Activated CD4-positive, alpha-beta T cell treated with anti-CD3 and anti-CD28 coated beads for 36 hours (primary cell): ENCODE measurements around the gene COL5A1. TPM values are rescaled to one million over a fixed set of nuclear protein-coding genes. Genes with fewer than 3 reads are reported as not detected.

Source experiments
- ATAC-seq: fragments of 200-7000 bp; cut with Tn5 transposase; one replicate; pipeline ENCODE4 v1.10.0; 2021; ENCODE audit warnings: mild to moderate bottlenecking, moderate library complexity
- CTCF ChIA-PET: fragments of 350-600 bp; sonication (Branson Sonifier 250); formaldehyde crosslinking; loops from one replicate; lab custom pipeline; 2021; ENCODE audit warnings: antibody characterized with exemption; lab: Charles Lee
- POLR2A ChIA-PET: fragments of 350-600 bp; sonication (Branson Sonifier 250); formaldehyde crosslinking; loops from one replicate; lab custom pipeline; 2021; ENCODE audit warnings: antibody characterized with exemption, inconsistent platforms; lab: Charles Lee
- DNase-seq: peaks from one replicate; pipeline ENCODE4 v3.0.0-alpha.2; 2020
- H3K27ac Mint-ChIP-seq: one replicate; pipeline ENCODE4 v1.8.0; 2021; ENCODE audit warnings: mixed read lengths
- H3K27me3 Mint-ChIP-seq: one replicate; pipeline ENCODE4 v1.8.0; 2021; ENCODE audit warnings: mixed read lengths
- H3K36me3 Mint-ChIP-seq: one replicate; pipeline ENCODE4 v1.8.0; 2021; ENCODE audit warnings: low read depth, mixed read lengths
- H3K4me1 Mint-ChIP-seq: one replicate; pipeline ENCODE4 v1.8.0; 2021; ENCODE audit warnings: mixed read lengths
- H3K4me3 Mint-ChIP-seq: one replicate; pipeline ENCODE4 v1.8.0; 2021; ENCODE audit warnings: mild to moderate bottlenecking, moderate library complexity, mixed read lengths
- H3K9me3 Mint-ChIP-seq: one replicate; pipeline ENCODE4 v1.8.0; 2021; ENCODE audit warnings: low read depth, mixed read lengths
- intact Hi-C, 2 experiments: fragments of 100-400 bp; cut with DNase I in 1 of 2; cut with micrococcal nuclease in 1 of 2; formaldehyde crosslinking; loops; one replicate each; pipeline versions ENCODE4 v1.14.2 to v1.15.1; 2022 to 2024; cut with DNase I, micrococcal nuclease
- total RNA-seq, 2 experiments: library from RNA; stranded (reverse); gene quantifications; one replicate each; pipeline ENCODE4 v1.2.3, GENCODE V29; 2021

COL5A1 gene
- total RNA-seq, 2 experiments from 2014 or later = 0.07 to 0.16 TPM

- H3K27me3 Mint-ChIP-seq = no peaks in the 10 kb centered on the region
- ATAC-seq = no peak
- POLR2A ChIA-PET = no interaction called here
- H3K36me3 Mint-ChIP-seq = no peaks in the 10 kb centered on the region
- intact Hi-C loops = no loop called here
- CTCF ChIA-PET = no interaction called here
- H3K27ac Mint-ChIP-seq = no peak within 1 kb of the TSS
- no peak within 1 kb of the TSS for H3K4me3 Mint-ChIP-seq
- no peaks in the 10 kb centered on the region for H3K9me3 Mint-ChIP-seq
- H3K4me1 Mint-ChIP-seq = no peaks in the 10 kb centered on the region
- no peak for DNase-seq
Measured at GRCh38 chr9:134880484-134881312, 239.1 kb downstream of the COL5A1 start, which contains the start of gene FCN2. Gene FCN2 (plus strand): TSS chr9:134880810. CDS start chr9:134880822, 12 bp downstream.

- ATAC-seq = no peak
- Mint-ChIP-seq H3K36me3 (no peaks in the 10 kb centered on the region), H3K4me1 (no peaks in the 10 kb centered on the region), H3K4me3 (no peak overlapping the region), H3K27ac (no peak overlapping the region), H3K27me3 (no peaks in the 10 kb centered on the region), H3K9me3 (no peaks in the 10 kb centered on the region)
- CTCF ChIA-PET = no interaction called here
- DNase-seq = no peak
- POLR2A ChIA-PET = no interaction called here
- intact Hi-C loops = no loop called here
Measured at GRCh38 chr9:134881313-134881670, 239.7 kb downstream of the COL5A1 start.

GRCh38 chr9:134882204-134882785, 240.7 kb downstream of the COL5A1 start:
- H3K4me3 Mint-ChIP-seq = no peak overlapping the region
- no peaks in the 10 kb centered on the region for H3K9me3 Mint-ChIP-seq
- ATAC-seq = no peak
- POLR2A ChIA-PET = no interaction called here
- CTCF ChIA-PET = interaction anchor here (0.6 to 1.1 kb wide), 2 partner anchors 8 to 45 kb away, joined by 3 to 5 read pairs; no protein-coding TSS in a partner anchor
- H3K4me1 Mint-ChIP-seq = no peaks in the 10 kb centered on the region
- intact Hi-C loops = no loop called here
- no peak for DNase-seq
- H3K36me3 Mint-ChIP-seq = no peaks in the 10 kb centered on the region
- H3K27ac Mint-ChIP-seq = no peak overlapping the region
- H3K27me3 Mint-ChIP-seq = no peaks in the 10 kb centered on the region

- Mint-ChIP-seq H3K27ac (no peak overlapping the region), H3K4me3 (no peak overlapping the region), H3K4me1 (no peaks in the 10 kb centered on the region), H3K36me3 (no peaks in the 10 kb centered on the region), H3K27me3 (no peaks in the 10 kb centered on the region), H3K9me3 (no peaks in the 10 kb centered on the region)
- ChIA-PET POLR2A (no interaction called here), CTCF (interaction anchor here (1.1 kb wide), 1 partner anchor 9 kb away, joined by 5 read pairs; no protein-coding TSS in a partner anchor)
- DNase-seq = no peak
- intact Hi-C loops = no loop called here
- no peak for ATAC-seq
Measured at GRCh38 chr9:134883040-134883782, 241.6 kb downstream of the COL5A1 start.

- H3K36me3 Mint-ChIP-seq = no peaks in the 10 kb centered on the region
- no peaks in the 10 kb centered on the region for H3K4me1 Mint-ChIP-seq
- H3K27me3 Mint-ChIP-seq = no peaks in the 10 kb centered on the region
- ChIA-PET CTCF (no interaction called here), POLR2A (no interaction called here)
- no peak overlapping the region for H3K27ac Mint-ChIP-seq
- ATAC-seq (no peak), DNase-seq (no peak)
- no peak overlapping the region for H3K4me3 Mint-ChIP-seq
- H3K9me3 Mint-ChIP-seq = no peaks in the 10 kb centered on the region
- intact Hi-C loops = no loop called here
Measured at GRCh38 chr9:134884492-134884891, 242.9 kb downstream of the COL5A1 start.

GRCh38 chr9:134885001-134885678, 243.5 kb downstream of the COL5A1 start:
- ChIA-PET CTCF (no interaction called here), POLR2A (no interaction called here)
- H3K4me1 Mint-ChIP-seq = no peaks in the 10 kb centered on the region
- no peaks in the 10 kb centered on the region for H3K9me3 Mint-ChIP-seq
- ATAC-seq (no peak), DNase-seq (no peak)
- intact Hi-C loops = no loop called here
- no peaks in the 10 kb centered on the region for H3K27me3 Mint-ChIP-seq
- no peaks in the 10 kb centered on the region for H3K36me3 Mint-ChIP-seq
- H3K27ac Mint-ChIP-seq = no peak overlapping the region
- H3K4me3 Mint-ChIP-seq = no peak overlapping the region

GRCh38 chr9:134885679-134886412, 244.2 kb downstream of the COL5A1 start:
- ChIA-PET POLR2A (no interaction called here), CTCF (no interaction called here)
- Mint-ChIP-seq H3K27ac (no peak overlapping the region), H3K36me3 (no peaks in the 10 kb centered on the region), H3K9me3 (no peaks in the 10 kb centered on the region), H3K4me3 (no peak overlapping the region), H3K27me3 (no peaks in the 10 kb centered on the region), H3K4me1 (no peaks in the 10 kb centered on the region)
- no peak for DNase-seq
- intact Hi-C loops = no loop called here
- ATAC-seq = no peak

GRCh38 chr9:134886413-134886913, 244.9 kb downstream of the COL5A1 start:
- Mint-ChIP-seq H3K36me3 (no peaks in the 10 kb centered on the region), H3K4me1 (no peaks in the 10 kb centered on the region), H3K27ac (no peak overlapping the region), H3K27me3 (no peaks in the 10 kb centered on the region), H3K4me3 (no peak overlapping the region), H3K9me3 (no peaks in the 10 kb centered on the region)
- intact Hi-C loops = no loop called here
- ChIA-PET POLR2A (no interaction called here), CTCF (no interaction called here)
- DNase-seq (no peak), ATAC-seq (no peak)

- CTCF ChIA-PET = no interaction called here
- Mint-ChIP-seq H3K27me3 (no peaks in the 10 kb centered on the region), H3K9me3 (no peaks in the 10 kb centered on the region), H3K27ac (no peak overlapping the region), H3K4me3 (no peak overlapping the region), H3K4me1 (no peaks in the 10 kb centered on the region), H3K36me3 (no peaks in the 10 kb centered on the region)
- DNase-seq = no peak
- POLR2A ChIA-PET = no interaction called here
- ATAC-seq = no peak
- intact Hi-C loops = no loop called here
Measured at GRCh38 chr9:134887219-134887618, 245.6 kb downstream of the COL5A1 start.

GRCh38 chr9:134887686-134888602, 246.3 kb downstream of the COL5A1 start:
- ATAC-seq (no peak), DNase-seq (no peak)
- intact Hi-C loops = no loop called here
- ChIA-PET POLR2A (no interaction called here), CTCF (no interaction called here)
- Mint-ChIP-seq H3K9me3 (no peaks in the 10 kb centered on the region), H3K4me3 (no peak overlapping the region), H3K27ac (no peak overlapping the region), H3K4me1 (no peaks in the 10 kb centered on the region), H3K27me3 (no peaks in the 10 kb centered on the region), H3K36me3 (no peaks in the 10 kb centered on the region)
